ENCODE results near the gene CROCC2. TPM values are rescaled to one million over a fixed set of nuclear protein-coding genes. Genes with fewer than 3 reads are reported as not detected.

The CROCC2 gene
- polyA plus RNA-seq, 6 donors from 2014 or later: not detected

GRCh38 chr2:240871071-240871958 is 34.8 kb upstream of the CROCC2 start:
- Mint-ChIP-seq H3K27me3 (peaks cover 9 to 23% (median 15%) of the 10 kb centered on the region in 3 donors), H3K4me1 (no peaks in the 10 kb centered on the region), H3K9me3 (no peaks in the 10 kb centered on the region), H3K36me3 (no peaks in the 10 kb centered on the region), H3K27ac (no peak overlapping the region), H3K4me3 (peak overlapping the region in 1 of 8 donors; percentile 12)
- DNase-seq (no peak), ATAC-seq (ENCODE audit: low read depth in 2 of 2) (no peak)

- Mint-ChIP-seq H3K27ac (peak overlapping the region in 1 of 6 donors; percentile 32), H3K9me3 (no peaks in the 10 kb centered on the region), H3K36me3 (no peaks in the 10 kb centered on the region), H3K4me3 (no peak overlapping the region), H3K27me3 (peaks cover 5 to 11% (median 6%) of the 10 kb centered on the region in 3 donors), H3K4me1 (no peaks in the 10 kb centered on the region)
- ATAC-seq (ENCODE audit: low read depth in 2 of 2): no peak
- DNase-seq: no peak
Measured at GRCh38 chr2:240872317-240873097, 33.6 kb upstream of the CROCC2 start.

GRCh38 chr2:240873098-240873788 is 32.9 kb upstream of the CROCC2 start:
- Mint-ChIP-seq H3K4me3 (no peak overlapping the region), H3K36me3 (no peaks in the 10 kb centered on the region), H3K4me1 (no peaks in the 10 kb centered on the region), H3K9me3 (no peaks in the 10 kb centered on the region), H3K27me3 (peaks cover 0 to 4% (median 0%) of the 10 kb centered on the region in 3 donors), H3K27ac (peak overlapping the region in 1 of 6 donors; percentile 32)
- ATAC-seq (ENCODE audit: low read depth in 2 of 2) (no peak), DNase-seq (no peak)

- no peaks in the 10 kb centered on the region for H3K4me1 Mint-ChIP-seq
- ATAC-seq (ENCODE audit: low read depth in 2 of 2): no peak
Measured at GRCh38 chr2:240873805-240874714, 32.1 kb upstream of the CROCC2 start.

GRCh38 chr2:240874715-240875227 is 31.4 kb upstream of the CROCC2 start:
- Mint-ChIP-seq H3K4me1 (no peaks in the 10 kb centered on the region), H3K36me3 (no peaks in the 10 kb centered on the region), H3K27ac (no peak overlapping the region), H3K27me3 (no peaks in the 10 kb centered on the region), H3K9me3 (no peaks in the 10 kb centered on the region), H3K4me3 (no peak overlapping the region)
- DNase-seq (no peak), ATAC-seq (ENCODE audit: low read depth in 2 of 2) (no peak)

More at GRCh38 chr2:240873805-240874714, 32.1 kb upstream of the CROCC2 start:
- no peaks in the 10 kb centered on the region for H3K36me3 Mint-ChIP-seq
- no peak for DNase-seq
- H3K27me3 Mint-ChIP-seq: no peaks in the 10 kb centered on the region
- H3K9me3 Mint-ChIP-seq: no peaks in the 10 kb centered on the region
- peak overlapping the region in 1 of 6 donors; percentile 81 for H3K27ac Mint-ChIP-seq
- no peak overlapping the region for H3K4me3 Mint-ChIP-seq

GRCh38 chr2:240875228-240876034 is 30.7 kb upstream of the CROCC2 start:
- H3K9me3 Mint-ChIP-seq: no peaks in the 10 kb centered on the region
- ATAC-seq (ENCODE audit: low read depth in 2 of 2) (no peak), DNase-seq (no peak)
- H3K4me3 Mint-ChIP-seq: no peak overlapping the region
- no peaks in the 10 kb centered on the region for H3K4me1 Mint-ChIP-seq
- peaks cover 0 to 5% (median 0%) of the 10 kb centered on the region in 3 donors for H3K27me3 Mint-ChIP-seq
- H3K27ac Mint-ChIP-seq: no peak overlapping the region
- no peaks in the 10 kb centered on the region for H3K36me3 Mint-ChIP-seq

- Mint-ChIP-seq H3K27ac (no peak overlapping the region), H3K4me1 (no peaks in the 10 kb centered on the region)
Measured at GRCh38 chr2:240876035-240876474, 30.1 kb upstream of the CROCC2 start.

GRCh38 chr2:240876475-240877251 is 29.5 kb upstream of the CROCC2 start:
- H3K4me1 Mint-ChIP-seq: no peaks in the 10 kb centered on the region
- H3K36me3 Mint-ChIP-seq: no peaks in the 10 kb centered on the region
- no peak for ATAC-seq (ENCODE audit: low read depth in 2 of 2)
- DNase-seq: no peak
- no peak overlapping the region for H3K27ac Mint-ChIP-seq
- no peak overlapping the region for H3K4me3 Mint-ChIP-seq
- H3K27me3 Mint-ChIP-seq: peaks cover 0 to 5% (median 3%) of the 10 kb centered on the region in 3 donors
- no peaks in the 10 kb centered on the region for H3K9me3 Mint-ChIP-seq

More at GRCh38 chr2:240876035-240876474, 30.1 kb upstream of the CROCC2 start:
- Mint-ChIP-seq H3K27me3 (peaks cover 0 to 5% (median 3%) of the 10 kb centered on the region in 3 donors), H3K36me3 (no peaks in the 10 kb centered on the region), H3K4me3 (no peak overlapping the region), H3K9me3 (no peaks in the 10 kb centered on the region)
- ATAC-seq (ENCODE audit: low read depth in 2 of 2) (no peak), DNase-seq (no peak)

- Mint-ChIP-seq H3K4me3 (no peak overlapping the region), H3K4me1 (no peaks in the 10 kb centered on the region), H3K27me3 (peaks cover 0 to 5% (median 3%) of the 10 kb centered on the region in 3 donors), H3K27ac (no peak overlapping the region), H3K36me3 (no peaks in the 10 kb centered on the region), H3K9me3 (no peaks in the 10 kb centered on the region)
- ATAC-seq (ENCODE audit: low read depth in 2 of 2) (no peak), DNase-seq (no peak)
Measured at GRCh38 chr2:240877460-240878340, 28.4 kb upstream of the CROCC2 start.

- ATAC-seq (ENCODE audit: low read depth in 2 of 2) (no peak), DNase-seq (no peak)
- Mint-ChIP-seq H3K4me3 (no peak overlapping the region), H3K27me3 (peaks cover 0 to 6% (median 5%) of the 10 kb centered on the region in 3 donors), H3K27ac (no peak overlapping the region), H3K36me3 (no peaks in the 10 kb centered on the region), H3K9me3 (no peaks in the 10 kb centered on the region), H3K4me1 (no peaks in the 10 kb centered on the region)
Measured at GRCh38 chr2:240878341-240878936, 27.7 kb upstream of the CROCC2 start.

Measured in naive B cell (primary cell).